GM12891 (cell line): ENCODE measurements around the gene PARP4.
"Not testable (repeated sequence)": the region's sequence is repeated elsewhere in the genome, so short reads cannot be mapped to it uniquely, and the experiment has no call there.

Experiments used
- DNase-seq: peaks from one replicate; pipeline ENCODE4 v3.0.0; 2011; ENCODE audit warnings: low spot score; ENCODE audit not compliant: insufficient read length
- FAIRE-seq: peaks from 2 replicates; lab custom pipeline; 2011; peaks lifted over from hg19 to GRCh38; lab: Jason Lieb, UNC
- PAX5 ChIP-seq: IDR thresholded peaks from 2 replicates; pipeline ENCODE4 v1.6.1; 2011; ENCODE audit warnings: low read length, moderate library complexity, mild to moderate bottlenecking; ENCODE audit not compliant: insufficient read depth, severe bottlenecking
- POLR2A ChIP-seq: IDR thresholded peaks from 2 replicates; pipeline ENCODE4 v1.6.1; 2011; ENCODE audit warnings: low read depth, low read length, control low read depth
- POLR2AphosphoS5 ChIP-seq: IDR thresholded peaks from 2 replicates; pipeline ENCODE4 v1.6.1; 2011; ENCODE audit warnings: low read depth, low read length, control low read depth
- POU2F2 ChIP-seq: IDR thresholded peaks from 2 replicates; pipeline ENCODE4 v1.6.1; 2011; ENCODE audit warnings: low read depth, mild to moderate bottlenecking, control low read depth, low read length, moderate library complexity
- SPI1 ChIP-seq: IDR thresholded peaks from 2 replicates; pipeline ENCODE4 v1.6.1; 2011; ENCODE audit warnings: low read depth, low read length, control low read depth
- TAF1 ChIP-seq: IDR thresholded peaks from 2 replicates; pipeline ENCODE4 v1.6.1; 2011; ENCODE audit warnings: low read depth, low read length, control low read depth

PARP4 gene

DNA sequence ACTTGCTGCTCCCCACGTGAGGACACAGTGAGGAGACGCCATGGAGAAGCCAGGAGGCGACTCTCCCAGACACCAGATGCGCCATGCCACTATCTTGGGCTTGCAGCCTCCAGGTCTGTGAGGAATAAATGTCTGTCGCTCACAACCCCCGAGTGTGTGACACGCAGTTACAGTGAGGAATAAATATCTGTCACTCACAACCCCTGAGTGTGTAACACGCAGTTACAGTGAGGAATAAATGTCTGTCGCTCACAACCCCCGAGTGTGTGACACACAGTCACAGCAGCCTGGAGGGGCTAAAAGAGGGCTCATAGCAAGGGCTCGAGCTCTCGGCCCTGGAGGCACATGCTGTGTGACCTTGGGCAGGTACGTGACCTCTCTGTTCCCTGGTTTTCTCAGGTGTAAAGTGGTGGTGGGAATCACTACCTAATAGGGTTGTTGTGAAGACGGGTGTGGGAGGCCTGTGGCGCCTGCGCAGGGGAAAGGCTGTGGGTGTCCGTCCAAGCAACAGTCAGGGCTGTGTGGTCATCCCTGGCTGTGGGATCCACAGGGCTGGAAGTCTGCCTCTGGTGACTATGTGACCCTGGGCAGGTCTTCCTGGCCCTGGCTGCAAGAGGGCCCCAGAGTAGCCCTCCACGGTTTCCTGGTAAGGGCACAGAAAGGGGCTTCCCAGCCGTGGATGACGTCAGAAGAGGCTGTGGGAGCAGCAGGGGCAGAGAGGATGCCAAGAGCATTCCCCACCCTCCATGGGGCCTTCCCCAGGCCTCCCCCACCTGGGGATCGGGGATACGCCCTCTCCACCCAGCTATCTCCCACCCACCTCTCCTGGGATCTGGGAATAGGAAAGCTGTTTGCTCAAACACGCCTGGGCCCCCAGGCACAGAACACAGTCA, 125.5 kb downstream of the PARP4 start:
- TF ChIP-seq PAX5 = no peak
- TF ChIP-seq POU2F2 = no peak
- TF ChIP-seq POLR2A = no peak
- no peak for TF ChIP-seq SPI1
- no peak for TF ChIP-seq TAF1
- no peak for TF ChIP-seq POLR2AphosphoS5
- FAIRE-seq (no peak), DNase-seq (no peak)

DNA sequence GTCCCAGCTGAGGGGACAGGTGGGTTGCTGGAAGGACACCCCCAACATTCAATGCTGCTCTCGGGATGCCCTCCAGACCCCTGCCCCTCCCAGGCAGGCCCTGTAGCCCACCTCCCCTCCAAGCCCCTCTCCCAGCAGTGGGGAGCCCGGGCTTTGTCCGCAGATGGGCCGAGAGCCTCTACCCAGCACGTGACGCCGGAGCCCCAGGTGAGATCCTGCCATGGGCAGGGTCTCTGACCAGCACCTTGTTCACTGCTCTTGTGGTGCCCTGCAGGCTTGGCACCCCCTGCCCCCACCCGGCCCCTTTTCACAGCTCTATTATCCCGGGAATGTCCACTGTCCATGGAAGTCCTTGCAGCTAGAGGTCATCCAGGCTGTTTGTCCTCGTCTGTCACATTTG, 126.7 kb downstream of the PARP4 start:
- no peak for TF ChIP-seq TAF1
- TF ChIP-seq POLR2A = no peak
- no peak for TF ChIP-seq SPI1
- TF ChIP-seq PAX5 = no peak
- TF ChIP-seq POU2F2 = no peak
- no peak for TF ChIP-seq POLR2AphosphoS5
- FAIRE-seq (no peak), DNase-seq (no peak)

DNA sequence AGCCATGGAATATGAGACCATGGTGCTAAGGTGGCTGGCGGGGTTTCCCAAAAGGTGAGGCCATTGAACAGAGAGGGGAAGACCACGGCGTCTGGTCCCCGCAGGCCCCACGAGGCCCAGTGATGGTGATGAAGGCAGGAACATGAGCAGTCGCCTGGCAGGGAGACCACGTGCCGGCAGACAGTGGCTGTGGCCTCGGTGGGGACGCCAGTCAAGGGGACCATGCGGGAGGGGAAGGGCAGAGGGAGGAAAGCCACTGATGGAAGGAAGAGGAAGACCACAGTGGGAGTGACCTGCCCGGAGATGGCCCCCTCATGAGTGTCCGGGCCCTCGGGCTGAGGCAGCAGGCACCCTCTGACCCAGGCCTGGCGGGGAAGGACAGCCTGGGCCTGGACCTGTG, 127.6 kb downstream of the PARP4 start:
- not testable (repeated sequence) for FAIRE-seq, DNase-seq

DNA sequence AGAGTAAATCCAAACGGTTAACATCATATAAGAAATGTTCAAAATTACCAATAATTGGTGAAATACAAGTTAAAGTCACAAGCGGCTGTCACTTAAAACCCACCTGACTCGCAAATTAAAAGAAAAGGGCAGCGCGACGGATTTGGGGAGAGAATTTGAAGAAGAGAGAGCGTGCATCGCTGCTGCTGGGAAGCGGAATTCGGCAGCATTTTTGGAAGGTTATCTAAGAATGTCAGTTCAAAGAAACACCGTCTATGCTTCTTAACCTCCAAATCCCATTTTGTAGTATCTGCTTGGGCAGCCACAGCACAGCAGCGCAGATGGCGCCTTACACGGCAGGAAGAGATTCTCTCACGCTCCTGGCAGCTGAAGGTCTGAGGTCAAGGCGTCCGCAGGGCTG, 128.5 kb downstream of the PARP4 start:
- not testable (repeated sequence) for DNase-seq, FAIRE-seq

DNA sequence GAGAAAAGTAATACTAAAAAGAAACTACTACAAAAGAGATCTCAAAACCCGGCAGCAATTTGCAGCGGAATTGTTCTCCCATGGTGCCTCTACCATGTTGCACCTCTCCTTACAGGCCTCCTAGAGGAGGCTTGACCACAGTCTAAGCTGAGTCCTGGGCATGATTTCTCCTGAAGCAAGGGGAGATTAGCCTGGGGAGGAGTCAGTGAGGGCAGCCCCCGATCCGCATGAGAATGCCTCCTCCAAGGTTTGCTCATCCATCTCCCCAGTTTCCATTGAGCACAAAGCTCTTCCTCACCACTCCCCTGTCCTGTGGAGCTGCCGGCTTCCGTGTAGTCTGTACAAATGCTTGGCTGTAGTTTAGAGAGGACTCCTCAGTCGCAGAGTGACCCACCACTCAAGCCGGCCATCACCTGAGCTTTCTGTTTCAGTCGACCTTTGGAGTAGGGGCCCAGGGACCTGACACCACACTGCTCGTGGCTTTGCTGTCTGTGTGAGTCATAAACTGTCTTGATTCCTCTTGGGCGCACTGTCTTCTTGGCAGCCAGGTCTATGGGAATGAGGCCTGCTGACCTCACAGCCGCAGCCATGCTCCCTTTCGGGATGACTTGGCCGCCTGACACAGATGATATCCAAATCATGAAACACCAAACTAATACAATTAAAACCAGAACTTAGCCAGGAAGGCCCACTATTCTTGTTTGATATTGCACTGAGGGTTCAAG, 130.9 kb downstream of the PARP4 start:
- DNase-seq = no peak
- no peak for TF ChIP-seq POLR2AphosphoS5
- no peak for TF ChIP-seq POLR2A
- no peak for TF ChIP-seq POU2F2
- TF ChIP-seq TAF1 = no peak
- TF ChIP-seq PAX5 = no peak
- TF ChIP-seq SPI1 = no peak
- no peak for FAIRE-seq

DNA sequence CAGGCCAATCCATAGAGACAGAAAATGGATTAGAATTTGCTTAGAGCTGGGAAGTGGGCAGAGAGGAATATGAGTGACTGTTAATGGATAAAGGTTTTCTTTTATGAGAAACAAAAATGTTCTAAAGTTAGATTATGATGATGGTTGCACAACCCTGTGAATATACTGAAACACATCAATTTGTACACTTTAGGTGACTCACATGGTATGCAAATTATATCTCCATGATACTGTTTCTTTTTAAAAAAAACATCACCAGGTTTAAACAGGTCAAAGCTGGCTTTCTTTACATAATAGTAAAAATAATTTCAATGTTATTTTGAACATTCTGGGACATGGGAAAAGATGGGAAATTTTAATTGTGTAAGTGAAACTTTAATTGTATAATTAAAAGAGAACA, 131.7 kb downstream of the PARP4 start:
- FAIRE-seq = not testable (repeated sequence)

DNA sequence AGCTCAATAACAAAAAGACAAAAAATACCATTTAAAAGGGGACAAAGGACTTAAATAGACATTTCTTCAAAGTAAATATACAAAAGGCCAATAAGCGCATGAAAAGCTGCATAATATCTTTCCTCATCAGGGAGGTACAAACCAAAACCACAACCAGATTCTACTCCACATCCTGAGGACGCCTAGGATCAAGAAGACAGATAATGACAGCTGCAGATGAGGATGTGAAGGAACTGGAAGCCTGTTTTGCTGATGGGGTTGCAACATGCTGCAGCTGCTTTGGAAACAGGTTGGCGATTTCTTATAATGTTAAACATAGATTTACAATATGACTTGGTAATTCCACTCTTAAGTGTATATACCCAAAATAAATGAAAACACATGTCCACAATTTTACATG, 132.4 kb downstream of the PARP4 start:
- not testable (repeated sequence) for DNase-seq

More for the DNA sequence above, 131.7 kb downstream of the PARP4 start:
- DNase-seq = not testable (repeated sequence)

DNA sequence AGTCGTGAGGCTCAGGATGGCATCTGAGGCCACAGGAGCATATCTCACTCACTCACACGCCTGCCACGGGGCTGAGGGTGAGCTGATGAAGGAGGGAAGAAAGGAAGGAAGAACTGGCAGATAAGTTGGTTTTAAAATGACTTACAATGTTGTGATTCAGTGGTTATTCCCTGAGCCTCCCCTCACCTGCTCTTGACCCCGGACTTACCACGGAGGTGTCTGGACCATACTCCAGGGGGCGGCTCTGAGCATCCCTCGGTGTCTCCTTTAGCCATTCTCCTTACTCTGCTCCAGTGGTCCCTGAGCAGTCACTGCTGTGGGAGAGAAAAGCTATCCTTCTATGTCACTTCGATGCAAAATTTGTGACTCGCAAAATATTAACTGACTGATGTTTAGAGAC, 141.3 kb downstream of the PARP4 start:
- not testable (repeated sequence) for FAIRE-seq, DNase-seq

More for the DNA sequence above, 132.4 kb downstream of the PARP4 start:
- not testable (repeated sequence) for FAIRE-seq
